ENCODE results near the gene C14orf119. TPM values are rescaled to one million over a fixed set of nuclear protein-coding genes. Genes with fewer than 3 reads are reported as not detected.

C14orf119 gene
- total RNA-seq, 3 donors from 2014 or later (not counting 1 experiment from before 2014, with no cell fraction given), result 10.6 to 19.0 (median 14.7) TPM

DNA sequence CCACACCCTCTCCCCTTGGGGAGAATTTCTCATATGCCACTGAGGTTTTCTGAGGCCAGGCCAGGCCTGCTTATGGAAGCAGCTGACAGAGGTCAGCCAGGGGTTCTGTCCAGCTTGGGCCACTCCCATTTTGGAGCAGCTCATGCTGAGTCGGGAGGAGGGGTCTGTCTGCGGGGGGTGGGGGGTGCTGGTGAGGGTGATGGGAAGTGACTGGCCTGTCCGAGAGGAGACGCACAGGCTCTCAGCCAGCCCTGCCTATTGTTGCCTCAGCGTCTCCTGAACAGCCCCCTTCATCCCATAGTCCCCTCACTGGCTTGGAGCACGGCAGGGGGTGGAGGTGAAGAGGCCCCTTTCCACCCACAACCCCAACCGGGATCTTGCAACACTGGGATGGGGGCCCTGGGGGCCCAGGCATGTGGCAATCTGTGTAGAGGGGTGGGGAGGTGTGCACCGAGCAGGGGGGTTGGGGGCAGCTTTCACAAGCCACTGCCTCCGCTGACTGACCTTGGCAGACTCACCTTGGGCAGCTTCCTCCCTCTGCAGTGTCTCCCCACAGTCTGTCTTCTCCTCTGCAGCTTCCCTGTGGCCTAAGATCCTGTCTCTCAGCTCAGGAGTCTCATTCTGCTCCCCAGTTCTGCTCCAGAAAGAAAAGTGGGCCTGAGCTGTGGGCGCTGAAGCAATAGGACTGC, 18.3 kb downstream of the C14orf119 start:
- H3K36me3 Mint-ChIP-seq, result no peaks in the 10 kb centered on the region
- no peaks in the 10 kb centered on the region for H3K36me3 ChIP-seq (ENCODE audit: control insufficient read depth, insufficient read depth, low read length)
- H3K27me3 ChIP-seq (ENCODE audit: control insufficient read depth, insufficient read depth, low read length), result no peaks in the 10 kb centered on the region
- no peak for DNase-seq
- H3K9me3 Mint-ChIP-seq, result no peaks in the 10 kb centered on the region
- 82% methylated on average over 4 of the region's 10 CpGs for WGBS (ENCODE audit: insufficient coverage)
- no peak overlapping the region for H3K4me3 Mint-ChIP-seq
- H3K4me1 ChIP-seq (ENCODE audit: control insufficient read depth, insufficient read depth, low read length), result peaks cover under 1% of the 10 kb centered on the region
- peaks cover 0 to 10% of the 10 kb centered on the region in 2 donors for H3K27me3 Mint-ChIP-seq (ENCODE audit: low read depth in 2 of 2)
- no peak overlapping the region for H3K4me3 ChIP-seq (ENCODE audit: low read length)
- no peak for ATAC-seq
- H3K9me3 ChIP-seq (ENCODE audit: control insufficient read depth, insufficient read depth, low read length), result no peaks in the 10 kb centered on the region
- no peaks in the 10 kb centered on the region for H3K4me1 Mint-ChIP-seq
- no peak overlapping the region for H3K27ac Mint-ChIP-seq
- intact Hi-C loops (cut with micrococcal nuclease), result no loop called here
- H3K27ac ChIP-seq (ENCODE audit: low read length), result no peak overlapping the region
- TF ChIP-seq, protein P1, sequence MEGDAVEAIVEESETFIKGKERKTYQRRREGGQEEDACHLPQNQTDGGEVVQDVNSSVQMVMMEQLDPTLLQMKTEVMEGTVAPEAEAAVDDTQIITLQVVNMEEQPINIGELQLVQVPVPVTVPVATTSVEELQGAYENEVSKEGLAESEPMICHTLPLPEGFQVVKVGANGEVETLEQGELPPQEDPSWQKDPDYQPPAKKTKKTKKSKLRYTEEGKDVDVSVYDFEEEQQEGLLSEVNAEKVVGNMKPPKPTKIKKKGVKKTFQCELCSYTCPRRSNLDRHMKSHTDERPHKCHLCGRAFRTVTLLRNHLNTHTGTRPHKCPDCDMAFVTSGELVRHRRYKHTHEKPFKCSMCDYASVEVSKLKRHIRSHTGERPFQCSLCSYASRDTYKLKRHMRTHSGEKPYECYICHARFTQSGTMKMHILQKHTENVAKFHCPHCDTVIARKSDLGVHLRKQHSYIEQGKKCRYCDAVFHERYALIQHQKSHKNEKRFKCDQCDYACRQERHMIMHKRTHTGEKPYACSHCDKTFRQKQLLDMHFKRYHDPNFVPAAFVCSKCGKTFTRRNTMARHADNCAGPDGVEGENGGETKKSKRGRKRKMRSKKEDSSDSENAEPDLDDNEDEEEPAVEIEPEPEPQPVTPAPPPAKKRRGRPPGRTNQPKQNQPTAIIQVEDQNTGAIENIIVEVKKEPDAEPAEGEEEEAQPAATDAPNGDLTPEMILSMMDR (IDR thresholded peaks at IDR 0.05), result no peak

DNA sequence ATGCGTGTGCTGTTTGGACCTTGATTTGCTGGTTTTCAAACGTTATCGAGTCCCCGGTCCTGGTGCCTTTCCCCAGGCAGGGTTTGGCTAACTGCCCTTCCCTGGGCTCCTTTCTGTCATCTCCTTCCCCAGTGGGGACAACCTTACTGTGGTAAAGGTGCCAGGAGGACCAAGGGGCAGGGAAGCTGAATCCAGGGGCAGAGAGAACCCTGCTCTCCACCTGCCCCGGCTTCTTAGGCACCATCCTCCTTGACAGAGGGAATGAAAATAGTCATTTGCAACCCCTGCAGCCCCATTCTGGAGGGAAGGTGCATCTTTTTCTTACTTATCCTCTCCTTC, 18.8 kb downstream of the C14orf119 start:
- 91% methylated on average over 5 of the region's 5 CpGs for WGBS (ENCODE audit: insufficient coverage)

DNA sequence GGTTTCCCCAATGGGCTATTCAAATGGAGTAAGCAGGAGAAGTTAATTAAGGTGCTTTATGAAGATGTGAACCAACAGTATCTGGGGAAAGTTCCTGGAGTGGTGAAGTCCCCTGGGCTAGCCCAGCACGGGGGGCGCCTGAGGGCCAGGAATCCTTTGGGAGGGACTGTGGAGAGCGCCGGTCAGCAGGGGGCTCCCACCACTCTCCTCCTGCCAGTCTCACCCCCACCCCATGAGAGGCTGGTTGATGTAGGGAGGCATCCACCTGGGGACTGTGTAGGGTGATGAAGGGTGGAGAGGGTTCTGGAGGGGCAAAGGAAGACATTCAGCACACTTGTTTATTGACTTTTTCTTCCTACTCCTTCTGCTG, 19.3 kb downstream of the C14orf119 start:
- Histone ChIP-seq H3K4me3 (ENCODE audit: low read length) (no peak overlapping the region), H3K9me3 (ENCODE audit: control insufficient read depth, insufficient read depth, low read length) (no peaks in the 10 kb centered on the region), H3K27ac (ENCODE audit: low read length) (no peak overlapping the region), H3K36me3 (ENCODE audit: control insufficient read depth, insufficient read depth, low read length) (no peaks in the 10 kb centered on the region), H3K4me1 (ENCODE audit: control insufficient read depth, insufficient read depth, low read length) (peaks cover 11% of the 10 kb centered on the region), H3K27me3 (ENCODE audit: control insufficient read depth, insufficient read depth, low read length) (no peaks in the 10 kb centered on the region)
- Mint-ChIP-seq H3K36me3 (no peaks in the 10 kb centered on the region), H3K27me3 (ENCODE audit: low read depth in 2 of 2) (peaks cover 0 to 10% of the 10 kb centered on the region in 2 donors), H3K9me3 (no peaks in the 10 kb centered on the region), H3K27ac (no peak overlapping the region), H3K4me1 (no peaks in the 10 kb centered on the region), H3K4me3 (no peak overlapping the region)
- 56% methylated on average over 2 of the region's 4 CpGs for WGBS (ENCODE audit: insufficient coverage)
- DNase-seq (no peak), ATAC-seq (no peak)
- intact Hi-C loops (cut with micrococcal nuclease), result no loop called here
- TF ChIP-seq, protein P1 (IDR thresholded peaks at IDR 0.05), result no peak

More for the DNA sequence above, 18.8 kb downstream of the C14orf119 start:
- TF ChIP-seq, protein P1 (IDR thresholded peaks at IDR 0.05), result no peak
- peaks cover 6% of the 10 kb centered on the region for H3K4me1 ChIP-seq (ENCODE audit: control insufficient read depth, insufficient read depth, low read length)
- DNase-seq, result no peak
- intact Hi-C loops (cut with micrococcal nuclease), result no loop called here
- H3K27me3 Mint-ChIP-seq (ENCODE audit: low read depth in 2 of 2), result peaks cover 0 to 10% of the 10 kb centered on the region in 2 donors
- no peaks in the 10 kb centered on the region for H3K9me3 Mint-ChIP-seq
- H3K27me3 ChIP-seq (ENCODE audit: control insufficient read depth, insufficient read depth, low read length), result no peaks in the 10 kb centered on the region
- H3K4me3 Mint-ChIP-seq, result no peak overlapping the region
- no peaks in the 10 kb centered on the region for H3K4me1 Mint-ChIP-seq
- no peaks in the 10 kb centered on the region for H3K9me3 ChIP-seq (ENCODE audit: control insufficient read depth, insufficient read depth, low read length)
- no peaks in the 10 kb centered on the region for H3K36me3 ChIP-seq (ENCODE audit: control insufficient read depth, insufficient read depth, low read length)
- H3K36me3 Mint-ChIP-seq, result no peaks in the 10 kb centered on the region
- no peak overlapping the region for H3K27ac Mint-ChIP-seq
- H3K4me3 ChIP-seq (ENCODE audit: low read length), result no peak overlapping the region
- no peak for ATAC-seq
- H3K27ac ChIP-seq (ENCODE audit: low read length), result no peak overlapping the region
